HepG2 (cell line): ENCODE measurements around the gene ASXL1. TPM values are rescaled to one million over a fixed set of nuclear protein-coding genes. Genes with fewer than 3 reads are reported as not detected.

Experiments used
- CHCHD3 ChIP-seq: sonication (generic); formaldehyde crosslinking; IDR thresholded peaks from 2 replicates; pipeline ENCODE4 v1.8.0; 2022; ENCODE audit warnings: mild to moderate bottlenecking, missing genetic modification reagents, moderate library complexity
- HNRNPK ChIP-seq: fragments of 200-400 bp; formaldehyde crosslinking; IDR thresholded peaks from 2 replicates; pipeline ENCODE4 v1.6.1; 2018; ENCODE audit warnings: low read length, low read depth, moderate library complexity, mild to moderate bottlenecking; ENCODE audit not compliant: poor library complexity, severe bottlenecking
- MBNL3 ChIP-seq: fragments of 250-450 bp; sonication (Bioruptor Pico); conservative IDR thresholded peaks from 2 replicates; pipeline ENCODE4 v1.8.0; 2022; ENCODE audit warnings: mild to moderate bottlenecking, inconsistent platforms
- MXI1 ChIP-seq: IDR thresholded peaks from 3 replicates; pipeline ENCODE4 v1.6.1; 2012; ENCODE audit warnings: low read depth, low read length, inconsistent platforms, borderline replicate concordance
- MYNN ChIP-seq: sonication (generic); formaldehyde crosslinking; IDR thresholded peaks from 2 replicates; pipeline ENCODE4 v1.4.0; 2020; ENCODE audit warnings: mild to moderate bottlenecking, low read depth, missing genetic modification reagents
- NCOA2 ChIP-seq: sonication (generic); formaldehyde crosslinking; IDR thresholded peaks from 2 replicates; pipeline ENCODE4 v1.8.0; 2022; ENCODE audit warnings: inconsistent platforms
- NR2F6 ChIP-seq, 2 experiments: IDR thresholded peaks; 2 replicates each; pipeline ENCODE4 v1.6.1; 2016; ENCODE audit warnings: antibody characterized with exemption in 1 of 2, mild to moderate bottlenecking in 1 of 2
- SMAD1 ChIP-seq: sonication (generic); formaldehyde crosslinking; IDR thresholded peaks from 2 replicates; pipeline ENCODE4 v1.4.0; 2020; ENCODE audit warnings: missing genetic modification reagents, low read depth, mild to moderate bottlenecking, borderline replicate concordance
- TEAD3 ChIP-seq: optimal IDR thresholded peaks from 2 replicates; pipeline ENCODE3; 2016; ENCODE audit warnings: borderline replicate concordance
- ZC3H4 ChIP-seq: sonication (generic); formaldehyde crosslinking; IDR thresholded peaks from 2 replicates; pipeline ENCODE4 v1.4.0; 2020; ENCODE audit warnings: missing genetic modification reagents, borderline replicate concordance
- ZMYM2 ChIP-seq: sonication (generic); formaldehyde crosslinking; IDR thresholded peaks from 2 replicates; pipeline ENCODE4 v1.8.0; 2022; ENCODE audit warnings: mild to moderate bottlenecking, missing genetic modification reagents
- ZNF546 ChIP-seq: sonication (generic); formaldehyde crosslinking; conservative IDR thresholded peaks from 2 replicates; pipeline ENCODE4 v1.8.1; 2023; ENCODE audit warnings: mild to moderate bottlenecking, missing genetic modification reagents
- ZNF660 ChIP-seq: sonication (generic); formaldehyde crosslinking; IDR thresholded peaks from 2 replicates; pipeline ENCODE4 v1.5.1; 2020; ENCODE audit warnings: mild to moderate bottlenecking, low read depth, missing genetic modification reagents, borderline replicate concordance
- polyA plus RNA-seq, 8 experiments: library from polyadenylated mRNA; depleted of rRNA in 3 of 8; stranded (reverse) in 7 of 8; unstranded in 1 of 8; fragments of >200 nt; fragmentation: Illumina TruSeq in 4 of 8; extraction: Trizol in 4 of 8; gene quantifications; 2 replicates each; pipeline versions ENCODE4 v1.2.1 to v1.2.3, GENCODE V29; 2011 to 2016; ENCODE audit warnings: low read depth in 4 of 8, missing spikeins in 1 of 8, mixed read lengths in 1 of 8; ENCODE audit not compliant: insufficient read depth in 1 of 8
- total RNA-seq, 5 experiments: library from RNA; depleted of rRNA; stranded (reverse); fragments of >200 nt; fragmentation: Illumina TruSeq; extraction: Trizol; gene quantifications; 2 replicates each; pipeline ENCODE4 v1.2.3, GENCODE V29; 2016; ENCODE audit warnings: low read depth in 1 of 5
- TF ChIP-seq, protein P1 (sequence below): IDR thresholded peaks from 2 replicates; pipeline ENCODE4 v1.6.1; 2016; ENCODE audit warnings: missing biosample characterization, missing genetic modification reagents, low read depth
- TF ChIP-seq, protein P2 (sequence below): sonication (generic); formaldehyde crosslinking; IDR thresholded peaks from 2 replicates; pipeline ENCODE4 v1.4.0; 2020; ENCODE audit warnings: missing genetic modification reagents
- TF ChIP-seq, protein P3 (sequence below): sonication (generic); formaldehyde crosslinking; conservative IDR thresholded peaks from 2 replicates; pipeline ENCODE4 v1.8.1; 2023; ENCODE audit warnings: missing genetic modification reagents
- TF ChIP-seq, protein P4 (sequence below): sonication (generic); formaldehyde crosslinking; conservative IDR thresholded peaks from 2 replicates; pipeline ENCODE4 v1.4.0; 2020; ENCODE audit warnings: mild to moderate bottlenecking, missing genetic modification reagents, moderate library complexity
- TF ChIP-seq, protein P5 (sequence below): IDR thresholded peaks from 2 replicates; pipeline ENCODE4 v1.6.1; 2016; ENCODE audit warnings: missing compliant biosample characterization, missing genetic modification reagents, borderline replicate concordance

Gene ASXL1
- total and polyA plus RNA-seq, 2 of the 13 experiments (the other 11 are each of a cell fraction or from before 2014, with no cell fraction given): 62.1 to 74.8 TPM

DNA sequence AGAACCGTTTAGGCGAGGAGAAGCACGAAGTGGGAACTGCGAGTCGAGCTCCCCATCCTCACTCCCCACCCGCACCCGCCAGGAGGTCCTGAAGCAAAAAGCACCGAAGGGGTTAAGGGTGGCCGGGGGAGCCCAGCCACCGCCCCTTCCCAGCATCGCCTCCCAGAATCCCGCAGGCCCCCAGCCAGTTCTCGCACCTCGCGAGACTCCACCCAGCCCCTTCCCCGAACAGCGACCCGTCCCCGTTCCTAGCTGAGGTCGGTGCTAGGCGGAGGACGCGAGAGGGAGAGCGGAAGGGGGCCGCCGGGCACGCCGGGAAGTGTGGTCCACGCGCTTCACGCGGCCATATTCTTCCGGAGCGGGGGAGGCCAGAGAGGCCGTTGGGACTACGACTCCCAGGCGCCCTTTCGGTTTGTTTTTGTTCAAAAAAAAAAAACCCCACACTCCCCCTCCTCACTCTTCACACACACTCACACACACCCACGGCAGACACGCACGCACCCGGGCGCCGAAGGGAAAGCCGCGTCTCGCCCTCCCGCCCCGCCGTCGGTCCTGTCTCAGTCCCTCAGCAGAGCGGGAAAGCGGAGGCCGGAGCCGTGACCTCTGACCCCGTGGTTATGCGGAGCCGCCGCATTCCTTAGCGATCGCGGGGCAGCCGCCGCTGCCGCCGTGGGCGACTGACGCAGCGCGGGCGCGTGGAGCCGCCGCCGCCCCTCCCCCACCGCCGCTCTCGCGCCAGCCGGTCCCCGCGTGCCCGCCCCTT is at the start of gene ASXL1 (continued):
- TF ChIP-seq, protein P1, sequence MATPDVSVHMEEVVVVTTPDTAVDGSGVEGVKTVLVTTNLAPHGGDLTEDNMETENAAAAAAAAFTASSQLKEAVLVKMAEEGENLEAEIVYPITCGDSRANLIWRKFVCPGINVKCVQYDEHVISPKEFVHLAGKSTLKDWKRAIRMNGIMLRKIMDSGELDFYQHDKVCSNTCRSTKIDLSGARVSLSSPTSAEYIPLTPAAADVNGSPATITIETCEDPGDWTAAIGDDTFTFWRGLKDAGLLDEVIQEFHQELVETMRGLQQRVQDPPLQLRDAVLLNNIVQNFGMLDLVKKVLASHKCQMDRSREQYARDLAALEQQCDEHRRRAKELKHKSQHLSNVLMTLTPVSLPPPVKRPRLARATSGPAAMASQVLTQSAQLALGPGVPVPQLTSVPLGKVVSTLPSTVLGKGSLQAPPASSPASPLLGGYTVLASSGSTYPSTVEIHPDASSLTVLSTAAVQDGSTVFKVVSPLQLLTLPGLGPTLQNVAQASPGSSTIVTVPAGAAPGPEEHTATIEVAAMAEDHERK (CRISPR knock-in tag): peak; percentile 88
- TF ChIP-seq CHCHD3 (CRISPR knock-in tag) (peak; percentile 18; the same call in 1 of the 2 replicates), ZNF660 (CRISPR knock-in tag) (no peak; the same call in 1 of the 2 replicates), ZMYM2 (CRISPR knock-in tag) (peak; percentile 56), HNRNPK (peak; percentile 86), MBNL3 (CRISPR knock-in tag) (no peak), SMAD1 (CRISPR knock-in tag) (peak; percentile 97), MXI1 (peak; percentile 97; the same call in 2 of the 3 replicates), TEAD3 (CRISPR knock-in tag) (peak; percentile 75), ZNF546 (CRISPR knock-in tag) (no peak; the same call in 1 of the 2 replicates), ZC3H4 (CRISPR knock-in tag) (peak; percentile 76), NCOA2 (CRISPR knock-in tag) (peak; percentile 90), NR2F6 (IDR thresholded peaks at IDR 0.05) (peak; percentile 95), NR2F6 (CRISPR knock-in tag; IDR thresholded peaks at IDR 0.05) (peak; percentile 96), MYNN (CRISPR knock-in tag) (no peak; the same call in 1 of the 2 replicates)
- TF ChIP-seq, protein P2, sequence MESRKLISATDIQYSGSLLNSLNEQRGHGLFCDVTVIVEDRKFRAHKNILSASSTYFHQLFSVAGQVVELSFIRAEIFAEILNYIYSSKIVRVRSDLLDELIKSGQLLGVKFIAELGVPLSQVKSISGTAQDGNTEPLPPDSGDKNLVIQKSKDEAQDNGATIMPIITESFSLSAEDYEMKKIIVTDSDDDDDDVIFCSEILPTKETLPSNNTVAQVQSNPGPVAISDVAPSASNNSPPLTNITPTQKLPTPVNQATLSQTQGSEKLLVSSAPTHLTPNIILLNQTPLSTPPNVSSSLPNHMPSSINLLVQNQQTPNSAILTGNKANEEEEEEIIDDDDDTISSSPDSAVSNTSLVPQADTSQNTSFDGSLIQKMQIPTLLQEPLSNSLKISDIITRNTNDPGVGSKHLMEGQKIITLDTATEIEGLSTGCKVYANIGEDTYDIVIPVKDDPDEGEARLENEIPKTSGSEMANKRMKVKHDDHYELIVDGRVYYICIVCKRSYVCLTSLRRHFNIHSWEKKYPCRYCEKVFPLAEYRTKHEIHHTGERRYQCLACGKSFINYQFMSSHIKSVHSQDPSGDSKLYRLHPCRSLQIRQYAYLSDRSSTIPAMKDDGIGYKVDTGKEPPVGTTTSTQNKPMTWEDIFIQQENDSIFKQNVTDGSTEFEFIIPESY (CRISPR knock-in tag): peak; percentile 72; the same call in 1 of the 2 replicates
- TF ChIP-seq, protein P3, sequence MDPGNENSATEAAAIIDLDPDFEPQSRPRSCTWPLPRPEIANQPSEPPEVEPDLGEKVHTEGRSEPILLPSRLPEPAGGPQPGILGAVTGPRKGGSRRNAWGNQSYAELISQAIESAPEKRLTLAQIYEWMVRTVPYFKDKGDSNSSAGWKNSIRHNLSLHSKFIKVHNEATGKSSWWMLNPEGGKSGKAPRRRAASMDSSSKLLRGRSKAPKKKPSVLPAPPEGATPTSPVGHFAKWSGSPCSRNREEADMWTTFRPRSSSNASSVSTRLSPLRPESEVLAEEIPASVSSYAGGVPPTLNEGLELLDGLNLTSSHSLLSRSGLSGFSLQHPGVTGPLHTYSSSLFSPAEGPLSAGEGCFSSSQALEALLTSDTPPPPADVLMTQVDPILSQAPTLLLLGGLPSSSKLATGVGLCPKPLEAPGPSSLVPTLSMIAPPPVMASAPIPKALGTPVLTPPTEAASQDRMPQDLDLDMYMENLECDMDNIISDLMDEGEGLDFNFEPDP (CRISPR knock-in tag): no peak
- TF ChIP-seq, protein P4, sequence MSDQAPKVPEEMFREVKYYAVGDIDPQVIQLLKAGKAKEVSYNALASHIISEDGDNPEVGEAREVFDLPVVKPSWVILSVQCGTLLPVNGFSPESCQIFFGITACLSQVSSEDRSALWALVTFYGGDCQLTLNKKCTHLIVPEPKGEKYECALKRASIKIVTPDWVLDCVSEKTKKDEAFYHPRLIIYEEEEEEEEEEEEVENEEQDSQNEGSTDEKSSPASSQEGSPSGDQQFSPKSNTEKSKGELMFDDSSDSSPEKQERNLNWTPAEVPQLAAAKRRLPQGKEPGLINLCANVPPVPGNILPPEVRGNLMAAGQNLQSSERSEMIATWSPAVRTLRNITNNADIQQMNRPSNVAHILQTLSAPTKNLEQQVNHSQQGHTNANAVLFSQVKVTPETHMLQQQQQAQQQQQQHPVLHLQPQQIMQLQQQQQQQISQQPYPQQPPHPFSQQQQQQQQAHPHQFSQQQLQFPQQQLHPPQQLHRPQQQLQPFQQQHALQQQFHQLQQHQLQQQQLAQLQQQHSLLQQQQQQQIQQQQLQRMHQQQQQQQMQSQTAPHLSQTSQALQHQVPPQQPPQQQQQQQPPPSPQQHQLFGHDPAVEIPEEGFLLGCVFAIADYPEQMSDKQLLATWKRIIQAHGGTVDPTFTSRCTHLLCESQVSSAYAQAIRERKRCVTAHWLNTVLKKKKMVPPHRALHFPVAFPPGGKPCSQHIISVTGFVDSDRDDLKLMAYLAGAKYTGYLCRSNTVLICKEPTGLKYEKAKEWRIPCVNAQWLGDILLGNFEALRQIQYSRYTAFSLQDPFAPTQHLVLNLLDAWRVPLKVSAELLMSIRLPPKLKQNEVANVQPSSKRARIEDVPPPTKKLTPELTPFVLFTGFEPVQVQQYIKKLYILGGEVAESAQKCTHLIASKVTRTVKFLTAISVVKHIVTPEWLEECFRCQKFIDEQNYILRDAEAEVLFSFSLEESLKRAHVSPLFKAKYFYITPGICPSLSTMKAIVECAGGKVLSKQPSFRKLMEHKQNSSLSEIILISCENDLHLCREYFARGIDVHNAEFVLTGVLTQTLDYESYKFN (CRISPR knock-in tag): peak; percentile 86
- TF ChIP-seq, protein P5, sequence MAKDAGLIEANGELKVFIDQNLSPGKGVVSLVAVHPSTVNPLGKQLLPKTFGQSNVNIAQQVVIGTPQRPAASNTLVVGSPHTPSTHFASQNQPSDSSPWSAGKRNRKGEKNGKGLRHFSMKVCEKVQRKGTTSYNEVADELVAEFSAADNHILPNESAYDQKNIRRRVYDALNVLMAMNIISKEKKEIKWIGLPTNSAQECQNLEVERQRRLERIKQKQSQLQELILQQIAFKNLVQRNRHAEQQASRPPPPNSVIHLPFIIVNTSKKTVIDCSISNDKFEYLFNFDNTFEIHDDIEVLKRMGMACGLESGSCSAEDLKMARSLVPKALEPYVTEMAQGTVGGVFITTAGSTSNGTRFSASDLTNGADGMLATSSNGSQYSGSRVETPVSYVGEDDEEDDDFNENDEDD (CRISPR knock-in tag): peak; percentile 74; the same call in 1 of the 2 replicates
